Liver (tissue), 3 donors: ENCODE results near the gene CHRNE.

Experiments
- ATF3 ChIP-seq: IDR thresholded peaks from 2 replicates; pipeline ENCODE4 v1.6.1; 2016; ENCODE audit warnings: antibody characterized with exemption
- CTCF ChIP-seq: fragments of 150-350 bp; IDR thresholded peaks from 2 replicates; pipeline ENCODE4 v1.5.1; 2017; ENCODE audit warnings: improper control_type of control experiment, low read depth, low read length; ENCODE audit not compliant: missing input control
- EGR1 ChIP-seq, 2 donors: IDR thresholded peaks; 2 replicates each; pipeline ENCODE4 v1.6.1; 2016 to 2018; ENCODE audit warnings: antibody characterized with exemption in 2 of 2, low read depth in 2 of 2
- FOXA2 ChIP-seq: IDR thresholded peaks from 2 replicates; pipeline ENCODE4 v1.6.1; 2016; ENCODE audit warnings: antibody characterized with exemption
- HNF4A ChIP-seq, 2 donors: conservative IDR thresholded peaks; 2 replicates each; pipeline ENCODE4 v1.6.1; 2016; ENCODE audit warnings: antibody characterized with exemption in 2 of 2, mild to moderate bottlenecking in 2 of 2
- HNF4G ChIP-seq: IDR thresholded peaks from 2 replicates; pipeline ENCODE4 v1.6.1; 2016; ENCODE audit warnings: antibody characterized with exemption
- JUND ChIP-seq, 2 donors: IDR thresholded peaks; 2 replicates each; pipeline ENCODE4 v1.6.1; 2016; ENCODE audit warnings: antibody characterized with exemption in 2 of 2
- ZBTB33 ChIP-seq: IDR thresholded peaks from 2 replicates; pipeline ENCODE4 v1.6.1; 2016; ENCODE audit warnings: antibody characterized with exemption
- donor health status: healthy.
- donor health status: healthy.

- TF ChIP-seq CTCF (no peak), EGR1 (IDR thresholded peaks at IDR 0.05; ENCODE audit: low read depth in 2 of 2) (no peak), ZBTB33 (no peak), ATF3 (no peak), HNF4G (no peak), JUND (IDR thresholded peaks at IDR 0.05) (no peak), FOXA2 (no peak), HNF4A (conservative IDR thresholded peaks at IDR 0.05) (no peak)
Measured at GRCh38 chr17:4900231-4901107, 2.4 kb downstream of the CHRNE start.
